ENCODE data around the gene STK10.

- no peak for TF ChIP-seq GATA2 (IDR thresholded peaks at IDR 0.05; ENCODE audit: low read depth, low read length)
- TF ChIP-seq GATA3 (IDR thresholded peaks at IDR 0.05; ENCODE audit: low read depth, low read length), result no peak
Observed at GRCh38 chr5:172005708-172006320, 182.2 kb downstream of the STK10 start.

Data from SH-SY5Y (cell line).